Neutrophil (primary cell): ENCODE measurements around the gene TAF10.

Experiments used
- H3K27ac ChIP-seq: fragments of 200-600 bp; sonication (generic); 2 replicates; pipeline ENCODE4 v1.5.1; 2016; ENCODE audit warnings: mild to moderate bottlenecking, moderate library complexity
- H3K27me3 ChIP-seq: fragments of 200-600 bp; sonication (generic); 2 replicates; pipeline ENCODE4 v1.6.0; 2016; ENCODE audit warnings: mild to moderate bottlenecking
- H3K36me3 ChIP-seq: fragments of 200-600 bp; sonication (generic); 2 replicates; pipeline ENCODE4 v1.5.1; 2017
- H3K4me1 ChIP-seq, 2 experiments: fragments of 200-600 bp in 1 of 2; sonication (generic) in 1 of 2; 1 replicate in 1 of 2; 2 replicates in 1 of 2; pipeline versions ENCODE4 v1.5.1 to v1.6.1; 2013 to 2016; ENCODE audit warnings: low read depth in 1 of 2, low read length in 1 of 2, mild to moderate bottlenecking in 1 of 2, moderate library complexity in 1 of 2; ENCODE audit not compliant: control insufficient read depth in 1 of 2, insufficient read depth in 1 of 2
- H3K4me3 ChIP-seq, 2 experiments: fragments of 200-600 bp in 1 of 2; sonication (generic) in 1 of 2; 1 replicate in 1 of 2; 2 replicates in 1 of 2; pipeline ENCODE4 v1.5.1; 2013 to 2016; ENCODE audit warnings: low read depth in 1 of 2, low read length in 1 of 2, mild to moderate bottlenecking in 1 of 2, moderate library complexity in 1 of 2
- H3K9me3 ChIP-seq: fragments of 200-600 bp; sonication (generic); 2 replicates; pipeline ENCODE4 v1.5.1; 2016
- TF ChIP-seq, protein P1 (sequence below): fragments of 200-600 bp; sonication (generic); IDR thresholded peaks from 2 replicates; pipeline ENCODE4 v1.5.1; 2016; ENCODE audit warnings: antibody characterized with exemption

The TAF10 gene

GRCh38 chr11:6625832-6626420 lies 13.9 kb upstream of the TAF10 start:
- no peak overlapping the region for H3K4me3 ChIP-seq
- H3K9me3 ChIP-seq = no peaks in the 10 kb centered on the region
- no peaks in the 10 kb centered on the region for H3K36me3 ChIP-seq
- no peaks in the 10 kb centered on the region for H3K4me1 ChIP-seq
- no peaks in the 10 kb centered on the region for H3K27me3 ChIP-seq
- no peak overlapping the region for H3K27ac ChIP-seq
- TF ChIP-seq, protein P1, sequence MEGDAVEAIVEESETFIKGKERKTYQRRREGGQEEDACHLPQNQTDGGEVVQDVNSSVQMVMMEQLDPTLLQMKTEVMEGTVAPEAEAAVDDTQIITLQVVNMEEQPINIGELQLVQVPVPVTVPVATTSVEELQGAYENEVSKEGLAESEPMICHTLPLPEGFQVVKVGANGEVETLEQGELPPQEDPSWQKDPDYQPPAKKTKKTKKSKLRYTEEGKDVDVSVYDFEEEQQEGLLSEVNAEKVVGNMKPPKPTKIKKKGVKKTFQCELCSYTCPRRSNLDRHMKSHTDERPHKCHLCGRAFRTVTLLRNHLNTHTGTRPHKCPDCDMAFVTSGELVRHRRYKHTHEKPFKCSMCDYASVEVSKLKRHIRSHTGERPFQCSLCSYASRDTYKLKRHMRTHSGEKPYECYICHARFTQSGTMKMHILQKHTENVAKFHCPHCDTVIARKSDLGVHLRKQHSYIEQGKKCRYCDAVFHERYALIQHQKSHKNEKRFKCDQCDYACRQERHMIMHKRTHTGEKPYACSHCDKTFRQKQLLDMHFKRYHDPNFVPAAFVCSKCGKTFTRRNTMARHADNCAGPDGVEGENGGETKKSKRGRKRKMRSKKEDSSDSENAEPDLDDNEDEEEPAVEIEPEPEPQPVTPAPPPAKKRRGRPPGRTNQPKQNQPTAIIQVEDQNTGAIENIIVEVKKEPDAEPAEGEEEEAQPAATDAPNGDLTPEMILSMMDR = no peak

DNA sequence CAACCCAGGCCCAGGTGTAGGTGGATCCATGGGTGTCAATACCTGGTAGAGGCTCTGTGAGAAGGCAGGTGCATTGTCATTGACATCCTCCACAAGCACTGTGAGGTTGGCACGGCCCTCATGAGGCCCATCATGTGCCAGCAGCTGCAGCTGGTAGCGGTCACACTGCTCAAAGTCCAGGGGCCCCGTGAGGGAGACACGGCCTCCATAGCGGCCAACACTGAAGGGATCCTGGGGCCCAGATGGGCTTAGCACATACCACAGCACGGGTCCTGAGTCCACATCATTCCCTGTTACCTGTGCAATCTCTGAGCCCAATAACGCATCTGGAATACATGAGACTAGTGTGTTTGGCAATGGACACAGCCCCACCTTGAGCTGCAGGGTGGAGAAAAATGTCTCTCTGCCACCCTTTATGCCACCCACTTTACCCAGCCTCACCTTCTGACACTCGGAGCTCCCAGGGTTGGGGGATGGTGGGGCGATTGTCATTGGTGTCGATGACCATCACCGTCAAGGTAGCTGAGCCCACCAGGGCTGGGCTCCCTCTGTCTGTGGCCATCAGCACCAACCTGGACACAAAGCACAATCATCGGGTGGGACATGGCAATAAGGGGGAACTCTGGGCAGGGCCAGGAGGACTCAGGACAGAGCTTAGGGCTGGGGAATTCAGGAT lies 13.3 kb upstream of the TAF10 start:
- Histone ChIP-seq H3K36me3 (no peaks in the 10 kb centered on the region), H3K9me3 (no peaks in the 10 kb centered on the region), H3K4me1 (no peaks in the 10 kb centered on the region), H3K4me3 (no peak overlapping the region), H3K27me3 (no peaks in the 10 kb centered on the region), H3K27ac (no peak overlapping the region)
- TF ChIP-seq, protein P1 = no peak

GRCh38 chr11:6623391-6624363 lies 11.7 kb upstream of the TAF10 start:
- TF ChIP-seq, protein P1 = no peak
- Histone ChIP-seq H3K4me1 (peaks cover 8 to 10% of the 10 kb centered on the region in 2 experiments), H3K9me3 (no peaks in the 10 kb centered on the region), H3K27me3 (no peaks in the 10 kb centered on the region), H3K4me3 (no peak overlapping the region), H3K36me3 (no peaks in the 10 kb centered on the region), H3K27ac (no peak overlapping the region)

DNA sequence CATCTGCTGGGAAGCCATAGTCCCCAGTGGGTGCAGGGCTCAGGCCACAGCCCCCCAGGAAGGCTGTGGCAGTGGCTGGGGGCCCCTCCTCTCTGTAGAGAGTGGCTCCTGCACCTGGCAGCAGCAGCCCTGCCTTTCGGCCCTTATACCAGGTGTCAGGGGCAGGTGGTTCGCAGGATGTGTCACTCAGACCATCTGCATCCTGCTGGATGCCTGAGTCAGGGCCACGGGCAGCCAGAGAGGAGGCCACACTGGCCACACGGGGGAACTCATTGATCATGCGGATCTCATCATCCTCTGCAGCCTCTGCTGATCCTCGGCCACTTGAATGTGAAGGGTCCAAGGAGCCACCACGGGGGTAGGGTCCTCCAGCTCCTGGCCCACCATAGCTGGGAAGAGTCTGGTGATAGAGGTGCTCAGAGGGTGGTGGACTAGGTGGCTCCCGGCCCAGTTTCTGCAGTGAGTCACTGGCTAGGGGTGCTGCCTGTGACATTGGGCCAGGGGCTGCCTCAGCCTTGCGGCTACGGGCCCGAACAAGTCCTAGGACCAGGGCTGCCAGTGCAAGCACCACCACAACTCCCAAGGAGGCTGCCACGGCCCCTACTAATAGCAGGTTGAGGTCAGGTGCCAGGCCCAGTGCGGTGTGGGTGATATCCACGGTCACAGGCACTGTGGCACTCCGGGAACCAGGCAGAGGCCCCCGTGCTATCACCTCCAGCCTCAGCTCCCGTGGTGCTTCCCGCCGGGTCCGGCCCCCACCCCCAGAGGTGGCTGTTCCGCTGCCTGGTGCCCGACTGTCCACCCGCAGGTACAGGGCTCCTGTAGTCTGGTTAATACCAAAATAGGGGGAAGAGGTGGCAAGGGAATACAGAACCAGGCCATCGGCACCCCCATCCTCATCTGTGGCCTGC lies 10.5 kb upstream of the TAF10 start:
- H3K27me3 ChIP-seq = no peaks in the 10 kb centered on the region
- peaks cover 19 to 21% of the 10 kb centered on the region in 2 experiments for H3K4me1 ChIP-seq
- no peak overlapping the region for H3K27ac ChIP-seq
- no peaks in the 10 kb centered on the region for H3K9me3 ChIP-seq
- no peak overlapping the region for H3K4me3 ChIP-seq
- TF ChIP-seq, protein P1 = no peak
- no peaks in the 10 kb centered on the region for H3K36me3 ChIP-seq

DNA sequence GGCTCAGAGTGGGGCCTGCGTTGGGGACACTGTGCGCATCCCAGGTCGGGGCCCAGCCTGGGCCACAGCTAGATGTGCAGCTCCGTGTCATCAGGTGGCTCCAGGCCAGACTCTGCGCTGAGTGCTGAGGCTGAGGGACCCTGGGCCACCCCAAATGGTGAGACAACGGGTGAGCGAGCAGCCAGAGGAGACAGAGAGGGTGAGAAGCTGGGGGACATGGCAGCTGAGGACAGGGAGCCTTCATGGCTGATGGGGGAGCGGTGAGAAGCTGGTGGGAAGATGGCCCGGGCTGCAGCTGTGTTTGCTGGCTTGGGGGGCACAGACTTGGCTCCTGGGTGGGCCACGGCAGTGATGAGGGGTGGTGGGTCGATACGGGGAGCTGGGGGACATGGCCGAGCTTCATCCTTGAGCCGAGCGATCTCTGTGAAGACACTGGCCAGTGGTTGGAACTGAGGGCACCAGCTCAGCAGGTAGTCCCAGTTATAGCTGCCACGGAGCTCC lies 9.7 kb upstream of the TAF10 start:
- Histone ChIP-seq H3K4me1 (peaks cover 27 to 29% of the 10 kb centered on the region in 2 experiments), H3K36me3 (peaks cover under 1% of the 10 kb centered on the region), H3K4me3 (no peak overlapping the region), H3K9me3 (no peaks in the 10 kb centered on the region), H3K27me3 (no peaks in the 10 kb centered on the region), H3K27ac (no peak overlapping the region)
- TF ChIP-seq, protein P1 = no peak
